GM21423 (cell line): ENCODE results near the gene STXBP6.

Experiments used
- ATAC-seq: cut with Tn5 transposase; IDR thresholded peaks from one replicate; pipeline ENCODE4 v1.9.1; 2021; ENCODE audit warnings: mild to moderate bottlenecking, moderate library complexity; ENCODE audit not compliant: unreplicated experiment

The STXBP6 gene

DNA sequence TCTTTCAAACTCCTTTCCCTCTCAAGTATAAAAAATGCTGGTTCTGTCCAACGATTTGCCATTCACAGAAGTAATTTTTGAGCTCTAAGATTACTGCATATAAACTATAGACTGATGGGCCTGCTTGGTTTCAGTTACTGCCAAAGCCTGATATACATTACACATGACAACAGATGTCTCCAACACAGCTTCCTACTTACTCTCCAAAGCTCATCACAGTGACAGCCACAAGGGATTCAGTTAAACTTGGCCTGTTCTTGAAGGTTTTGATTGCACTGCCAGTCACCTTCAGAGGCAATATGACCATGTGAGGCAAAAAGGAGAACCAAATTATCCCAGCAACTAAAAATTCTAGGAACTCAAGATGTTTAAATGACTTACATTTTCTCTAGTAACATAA lies 30.1 kb downstream of the STXBP6 start:
- ATAC-seq, result no peak

GRCh38 chr14:25017562-25017961 lies 32.4 kb downstream of the STXBP6 start:
- ATAC-seq, result no peak

GRCh38 chr14:25015761-25016160 lies 34.2 kb downstream of the STXBP6 start:
- ATAC-seq, result no peak

DNA sequence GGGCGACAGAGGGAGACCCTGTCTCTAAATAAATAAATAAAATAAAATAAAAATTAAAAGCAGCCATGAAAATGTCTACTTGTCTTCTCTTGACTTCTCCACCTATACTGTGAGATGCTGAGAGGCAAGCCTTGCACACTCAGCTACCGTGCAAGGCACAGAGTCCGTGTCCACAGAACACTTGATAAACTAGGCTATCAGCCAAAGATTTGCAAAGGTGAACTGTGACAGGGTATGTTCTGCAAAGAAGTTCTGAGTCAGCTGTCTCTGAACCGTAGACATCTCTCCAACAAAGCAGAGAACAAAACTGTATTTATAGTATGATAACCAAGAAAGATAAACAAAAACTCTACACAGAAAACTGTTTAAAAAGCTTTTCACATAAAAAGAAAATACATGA lies 35.5 kb downstream of the STXBP6 start:
- no peak for ATAC-seq

- ATAC-seq, result no peak
Observed at GRCh38 chr14:25011095-25011494, 38.9 kb downstream of the STXBP6 start.

DNA sequence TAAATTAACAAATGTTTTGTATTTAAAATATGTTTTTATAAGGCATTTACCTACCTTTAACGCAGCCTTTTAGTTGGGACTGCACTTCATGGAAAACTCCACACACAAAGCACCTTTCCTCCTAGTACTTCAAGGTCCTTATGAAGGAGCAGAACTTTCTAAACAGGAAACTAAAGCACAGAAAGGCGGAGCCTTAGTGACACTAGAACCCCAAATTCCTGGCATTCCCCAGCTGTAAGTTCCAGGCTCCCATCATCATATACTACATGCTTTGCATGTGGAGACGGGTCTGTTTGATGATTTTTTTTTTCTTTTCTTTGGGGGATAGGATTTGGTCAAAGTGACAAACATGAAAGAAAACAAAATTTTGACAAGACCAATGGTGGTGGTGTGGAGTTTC lies 39.5 kb downstream of the STXBP6 start:
- no peak for ATAC-seq

DNA sequence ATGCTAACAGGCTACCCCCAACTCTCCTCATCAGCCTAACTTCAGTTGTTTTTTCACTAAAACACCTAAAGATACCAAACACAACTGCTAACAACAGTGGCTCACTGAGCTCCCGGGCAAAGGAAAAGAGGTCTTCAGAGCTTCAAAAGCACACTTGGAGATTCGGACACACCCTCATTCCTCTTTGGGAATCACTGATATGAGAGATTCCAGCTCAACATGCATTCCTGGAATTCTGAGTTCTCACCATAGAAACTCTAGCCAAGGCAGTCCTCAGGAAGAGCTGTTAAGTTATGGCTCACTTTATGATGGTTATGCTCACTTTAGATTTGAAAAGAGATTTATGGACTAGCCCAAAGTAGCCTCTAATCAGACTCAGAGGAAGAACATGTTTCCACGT lies 40.1 kb downstream of the STXBP6 start:
- no peak for ATAC-seq

DNA sequence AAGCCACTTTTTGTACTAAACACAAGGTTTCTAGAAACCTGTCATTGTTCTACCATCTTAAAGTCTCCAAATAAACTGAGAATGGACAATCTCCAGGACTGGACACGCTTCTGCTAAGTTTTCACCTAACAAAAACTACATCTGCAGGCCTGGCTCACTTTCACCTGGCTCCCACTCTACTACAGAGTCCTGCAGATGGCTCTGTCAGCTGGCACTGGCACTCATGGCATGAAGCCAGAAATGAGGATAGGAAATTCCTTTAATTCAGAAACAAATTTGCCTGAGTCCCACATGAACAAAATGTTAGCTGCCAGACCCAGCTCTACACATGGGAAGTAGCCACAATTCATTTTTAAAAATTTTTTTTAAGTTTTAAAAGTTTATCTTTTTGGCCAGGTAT lies 42.1 kb downstream of the STXBP6 start:
- no peak for ATAC-seq

GRCh38 chr14:25006961-25007795 lies 42.8 kb downstream of the STXBP6 start:
- no peak for ATAC-seq

DNA sequence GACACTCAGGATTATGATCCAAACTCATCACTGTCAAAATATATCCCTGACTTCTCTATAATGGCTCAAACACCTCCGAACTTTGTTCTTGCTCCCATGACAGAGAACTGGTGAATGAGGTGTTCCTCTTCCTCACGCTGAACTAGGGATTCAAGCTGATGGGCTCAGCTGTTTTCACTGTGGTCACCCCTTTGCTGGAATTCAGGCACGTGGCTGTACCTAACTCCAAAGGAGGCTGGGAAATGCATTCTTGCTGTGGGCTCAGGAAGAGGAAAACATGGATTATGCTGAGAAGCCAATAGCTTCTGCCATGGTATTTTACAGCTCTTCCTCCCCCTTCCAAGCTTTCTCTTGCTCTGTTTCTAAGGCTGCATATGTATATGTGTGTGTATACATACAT lies 43.9 kb downstream of the STXBP6 start:
- ATAC-seq, result no peak

DNA sequence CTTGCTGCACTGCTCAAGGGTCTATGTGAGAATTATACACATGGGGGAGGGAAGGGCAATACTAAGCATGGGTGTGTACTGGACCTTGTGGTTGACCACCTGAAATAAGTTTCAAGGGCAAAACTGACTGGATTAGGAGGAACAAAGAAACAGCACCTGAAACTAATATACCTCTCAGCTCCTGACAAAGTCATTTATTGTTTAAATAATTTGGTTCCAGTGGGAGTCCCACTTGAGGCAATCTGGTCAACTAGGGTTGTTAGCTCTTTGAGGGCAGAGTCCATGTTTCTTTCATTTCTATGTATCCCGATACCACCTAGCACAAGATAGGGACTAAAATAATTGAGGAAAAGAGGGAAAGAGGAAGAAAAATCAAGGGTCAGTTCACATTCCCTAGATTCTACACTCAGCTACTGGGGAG lies 45.5 kb downstream of the STXBP6 start:
- peak; percentile 57 for ATAC-seq

DNA sequence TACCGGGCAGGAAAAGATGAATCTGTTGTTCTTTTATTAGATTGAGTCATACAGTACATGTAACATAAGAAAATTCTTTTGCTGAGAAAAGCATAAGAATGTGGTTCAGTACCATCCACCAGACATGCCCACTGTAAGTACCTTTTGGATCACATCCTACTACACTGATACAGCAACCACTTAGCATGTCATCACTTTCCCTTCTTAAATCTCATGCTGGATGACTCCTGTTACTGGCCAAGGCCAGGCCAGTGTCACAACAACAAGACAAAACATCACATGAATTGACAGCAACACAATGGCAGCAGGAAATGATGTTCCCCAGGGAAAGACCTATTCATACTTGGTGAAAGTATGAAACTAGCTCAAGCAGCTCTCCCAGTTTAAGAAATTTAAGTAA lies 46.4 kb downstream of the STXBP6 start:
- no peak for ATAC-seq

DNA sequence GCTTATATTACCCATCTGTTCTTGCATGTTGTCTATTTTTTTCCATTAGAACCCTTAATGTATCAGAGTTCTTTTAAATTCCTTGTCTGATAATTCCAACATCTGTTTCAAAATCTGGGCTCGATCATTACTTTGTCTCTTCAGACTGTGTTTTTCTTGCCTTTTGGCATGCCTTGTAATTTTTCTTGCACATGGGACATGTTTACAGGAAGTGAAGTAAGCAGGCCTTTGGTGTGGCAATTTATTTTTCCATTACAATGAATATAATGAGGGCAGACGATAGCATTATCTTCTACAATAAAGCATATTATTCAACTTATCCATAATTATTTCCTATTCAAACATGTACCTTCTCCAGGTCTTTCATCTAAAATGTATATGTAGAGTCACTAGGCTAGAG lies 48.3 kb downstream of the STXBP6 start:
- no peak for ATAC-seq

DNA sequence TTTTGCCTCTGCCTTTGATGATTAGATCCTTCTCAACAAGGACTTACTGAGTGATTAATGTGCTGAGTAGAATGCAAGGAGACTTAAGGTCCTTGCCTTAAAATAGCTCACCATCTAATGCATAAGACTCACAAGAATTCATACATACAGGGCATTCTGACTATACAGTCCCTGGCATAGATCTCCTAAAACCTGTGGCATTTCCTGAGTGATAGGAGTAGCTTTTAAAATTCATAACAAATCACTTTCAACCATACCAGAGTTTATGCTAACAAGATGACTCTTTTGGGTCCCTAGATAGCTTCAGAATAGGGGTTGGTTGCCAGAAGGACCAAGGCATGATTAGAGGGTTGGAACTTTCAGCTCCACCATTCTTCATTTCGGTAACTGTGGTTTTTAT lies 48.8 kb downstream of the STXBP6 start:
- ATAC-seq, result no peak

DNA sequence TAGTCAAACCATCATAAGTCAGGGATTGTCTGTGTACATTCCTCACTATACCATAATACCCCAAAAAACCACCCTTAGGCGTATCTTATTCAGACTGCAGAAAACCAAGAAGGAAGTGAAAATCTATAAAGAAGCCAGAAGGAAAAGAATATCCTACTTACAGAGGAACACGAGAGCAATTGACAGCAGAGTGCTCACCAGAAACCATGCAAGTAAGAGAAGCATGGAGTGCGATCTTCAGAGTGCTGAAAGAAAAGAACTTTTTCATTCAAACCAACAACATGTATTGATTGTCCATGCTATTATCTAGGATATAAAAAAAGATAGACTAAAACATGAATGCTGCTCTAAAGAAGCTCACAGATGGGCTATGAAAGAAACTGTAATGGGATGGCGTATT lies 50.8 kb downstream of the STXBP6 start:
- no peak for ATAC-seq

DNA sequence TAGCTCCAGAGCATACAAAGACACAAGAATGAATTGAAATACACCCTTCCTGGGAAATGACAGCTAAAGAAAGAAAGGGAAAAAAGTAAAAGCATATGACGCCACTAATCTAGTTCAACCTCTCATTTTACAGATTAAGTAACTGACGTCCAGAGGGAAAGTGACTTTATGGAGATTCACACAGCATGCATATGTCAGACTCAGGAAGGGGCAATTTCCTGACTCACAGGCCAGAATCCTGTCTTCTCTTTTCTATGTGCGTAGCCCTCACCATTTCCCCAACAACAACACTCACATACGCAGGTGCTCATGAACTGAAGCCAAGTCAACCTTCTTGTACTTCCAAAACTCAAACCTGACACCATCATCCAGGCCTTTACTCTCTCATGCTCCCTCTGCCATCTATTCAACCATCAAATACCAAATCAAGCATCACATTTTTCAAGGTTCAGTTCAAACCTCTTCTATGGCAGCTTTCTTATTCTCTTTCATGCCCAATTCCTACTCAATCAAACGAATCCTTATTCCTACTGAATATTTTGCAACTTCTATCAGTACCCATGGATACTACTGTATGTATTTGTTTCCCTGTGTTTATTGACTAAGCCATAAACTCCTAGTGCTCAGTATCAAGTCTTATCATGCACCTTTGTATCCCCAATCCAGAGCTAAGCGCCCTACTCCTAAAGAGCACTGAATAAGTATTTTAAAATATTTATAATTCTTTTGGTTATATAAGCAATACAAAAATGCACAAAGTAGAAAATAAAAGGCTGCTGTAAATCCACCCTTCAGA lies 52.8 kb downstream of the STXBP6 start:
- no peak for ATAC-seq

DNA sequence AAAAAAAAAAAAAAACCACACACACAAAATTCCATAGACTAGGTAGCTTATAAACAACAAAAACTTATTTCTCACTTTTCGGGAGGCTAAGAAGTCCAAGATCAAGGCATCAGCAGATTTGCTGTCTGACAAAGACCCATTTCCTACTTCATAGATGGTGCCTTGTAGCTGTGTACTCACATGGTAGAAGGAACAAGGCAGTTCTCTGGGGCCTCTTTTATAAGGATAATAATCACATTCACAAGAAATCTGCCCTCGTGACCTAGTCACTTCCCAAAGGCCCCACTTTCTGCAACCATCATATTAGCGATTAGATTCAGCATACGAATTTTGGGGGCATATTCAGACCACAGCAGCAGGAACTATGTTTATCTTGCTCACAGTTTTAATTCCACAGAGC lies 54.9 kb downstream of the STXBP6 start:
- no peak for ATAC-seq

DNA sequence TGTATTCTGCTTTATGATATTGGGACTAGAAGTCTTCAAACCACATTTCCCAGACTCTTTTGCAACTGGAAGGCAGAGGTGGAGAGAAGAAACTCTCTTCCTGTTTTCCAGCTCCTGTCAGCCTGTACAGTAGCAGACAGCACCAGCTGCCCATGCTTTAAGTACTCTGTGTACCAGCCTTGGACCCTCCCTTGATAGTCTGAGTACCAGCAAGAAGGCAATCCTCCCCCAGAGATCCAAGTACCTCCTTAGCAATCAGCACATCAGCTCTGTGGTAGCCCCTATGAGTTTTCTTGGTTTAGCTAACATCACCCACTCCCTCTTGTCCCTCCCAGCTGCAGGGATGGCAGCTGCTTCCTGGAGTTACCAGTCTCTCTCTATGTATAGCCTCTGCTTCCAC lies 56.3 kb downstream of the STXBP6 start:
- ATAC-seq, result no peak

DNA sequence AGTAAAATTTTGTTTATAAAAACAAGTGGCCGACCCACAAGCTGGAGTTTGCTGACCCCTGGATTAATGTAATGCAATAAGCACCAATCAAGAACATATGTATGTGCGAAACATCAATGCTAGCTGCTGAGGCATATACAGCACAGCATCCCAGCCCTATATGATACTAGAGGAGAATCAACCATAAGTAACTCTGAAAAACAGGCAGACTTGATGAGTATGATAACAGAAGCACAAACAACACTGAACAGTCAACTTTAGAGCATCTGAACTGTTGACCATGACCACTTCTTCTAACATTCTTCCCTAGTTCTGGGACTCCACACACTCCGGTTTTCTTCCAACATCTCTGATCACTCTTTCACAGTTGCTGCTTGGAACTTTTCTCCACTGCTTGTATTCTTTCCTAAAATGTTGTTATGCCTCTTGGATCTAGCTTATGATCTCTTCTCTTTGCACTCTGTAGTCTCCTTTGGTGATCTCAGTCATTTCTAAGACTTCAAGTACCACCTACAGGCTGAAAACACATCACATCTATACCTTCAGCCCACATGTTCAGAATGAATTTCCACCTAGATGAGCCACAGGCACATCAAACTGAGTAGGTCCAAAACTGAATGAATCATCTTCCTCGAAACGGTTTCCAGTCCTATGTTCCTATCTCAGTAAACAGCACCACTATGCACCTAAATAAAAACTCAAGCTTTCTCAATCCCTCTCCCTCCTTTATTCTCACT lies 57.2 kb downstream of the STXBP6 start:
- ATAC-seq, result no peak

GRCh38 chr14:24991821-24992220 lies 58.1 kb downstream of the STXBP6 start:
- ATAC-seq, result no peak

- ATAC-seq, result no peak
Observed at GRCh38 chr14:24991288-24991687, 58.7 kb downstream of the STXBP6 start.

GRCh38 chr14:24990773-24991172 lies 59.2 kb downstream of the STXBP6 start:
- no peak for ATAC-seq
